ENCODE results near the gene ERICH4.

- TF ChIP-seq EZH2 (IDR thresholded peaks at IDR 0.05; ENCODE audit: low read depth) (no peak), CTCF (conservative IDR thresholded peaks at IDR 0.05) (no peak)
Observed at GRCh38 chr19:41476583-41476982, 33.6 kb downstream of the ERICH4 start.
